Fibroblast of lung (primary cell): ENCODE results near the gene TTC39B. TPM values are rescaled to one million over a fixed set of nuclear protein-coding genes. Genes with fewer than 3 reads are reported as not detected.

Experiments used
- DNase-seq, 2 donors: peaks; one replicate each; pipeline versions ENCODE4 v3.0.0 to v3.0.0-alpha.2; 2010; ENCODE audit warnings: low read depth in 2 of 2
- H2AFZ ChIP-seq: 2 replicates; pipeline ENCODE4 v1.5.1; 2012; ENCODE audit warnings: low read length, control low read depth, inconsistent platforms
- H3K27ac ChIP-seq: 2 replicates; pipeline ENCODE4 v1.5.1; 2011; ENCODE audit warnings: low read length, control low read depth; ENCODE audit not compliant: insufficient read depth
- H3K27me3 ChIP-seq: 2 replicates; pipeline ENCODE4 v1.5.1; 2011; ENCODE audit warnings: mild to moderate bottlenecking, low read length; ENCODE audit not compliant: control insufficient read depth, insufficient read depth
- H3K36me3 ChIP-seq: 2 replicates; pipeline ENCODE4 v1.5.1; 2011; ENCODE audit warnings: low read length; ENCODE audit not compliant: control insufficient read depth, insufficient read depth
- H3K4me1 ChIP-seq: 2 replicates; pipeline ENCODE4 v1.5.1; 2011; ENCODE audit warnings: low read length; ENCODE audit not compliant: control insufficient read depth, insufficient read depth; ENCODE audit errors: extremely low read depth
- H3K4me2 ChIP-seq: 2 replicates; pipeline ENCODE4 v1.5.1; 2011; ENCODE audit warnings: low read length, control low read depth; ENCODE audit not compliant: insufficient read depth; ENCODE audit errors: extremely low read depth
- H3K4me3 ChIP-seq, 4 experiments: fragments of 200-600 bp in 1 of 4; sonication (generic) in 1 of 4; replicated peaks in 1 of 4; 2 replicates each; pipeline ENCODE4 v1.5.1; 2011 to 2016; ENCODE audit warnings: low read length in 4 of 4, low read depth in 3 of 4, mild to moderate bottlenecking in 3 of 4, control low read depth in 2 of 4, inconsistent platforms in 1 of 4, mixed read lengths in 1 of 4; ENCODE audit not compliant: insufficient read depth in 1 of 4; ENCODE audit errors: control extremely low read depth in 1 of 4
- H3K79me2 ChIP-seq: 2 replicates; pipeline ENCODE4 v1.5.1; 2012; ENCODE audit warnings: mild to moderate bottlenecking, low read length, inconsistent platforms; ENCODE audit not compliant: control insufficient read depth, insufficient read depth
- H3K9ac ChIP-seq: 2 replicates; pipeline ENCODE4 v1.5.1; 2011; ENCODE audit warnings: mild to moderate bottlenecking, low read length, control low read depth; ENCODE audit not compliant: insufficient read depth
- H3K9me3 ChIP-seq: 2 replicates; pipeline ENCODE4 v1.5.1; 2012; ENCODE audit warnings: low read depth, low read length; ENCODE audit not compliant: control insufficient read depth, insufficient read depth
- H4K20me1 ChIP-seq: 2 replicates; pipeline ENCODE4 v1.5.1; 2011; ENCODE audit warnings: low read length; ENCODE audit not compliant: control insufficient read depth, insufficient read depth; ENCODE audit errors: extremely low read depth
- EZH2 ChIP-seq: IDR thresholded peaks from 2 replicates; pipeline ENCODE4 v1.5.1; 2012; ENCODE audit warnings: low read length, control low read depth, mild to moderate bottlenecking; ENCODE audit errors: missing control alignments
- polyA plus RNA-seq, 2 donors: library from polyadenylated mRNA; depleted of rRNA in 1 of 2; stranded (reverse) in 1 of 2; unstranded in 1 of 2; fragments of >200 nt; gene quantifications; 2 replicates each; pipeline ENCODE4 v1.2.1, GENCODE V29; 2011 to 2012; ENCODE audit warnings: missing spikeins in 1 of 2
- total RNA-seq: library from RNA; depleted of rRNA; stranded (reverse); fragments of >200 nt; gene quantifications from 2 replicates; pipeline ENCODE4 v1.2.1, GENCODE V29; 2014
- TF ChIP-seq, protein P1 (sequence below), 2 donors: IDR thresholded peaks in 1 of 2; conservative IDR thresholded peaks in 1 of 2; 1 replicate in 1 of 2; 2 replicates in 1 of 2; pipeline ENCODE4 v1.5.1; 2011 to 2012; ENCODE audit warnings: low read length in 2 of 2, control low read depth in 1 of 2, inconsistent platforms in 1 of 2, low read depth in 1 of 2, mild to moderate bottlenecking in 1 of 2

The TTC39B gene
- total and polyA plus RNA-seq, 2 donors (not counting 1 experiment from before 2014, with no cell fraction given) = 6.2 to 16.8 TPM

DNA sequence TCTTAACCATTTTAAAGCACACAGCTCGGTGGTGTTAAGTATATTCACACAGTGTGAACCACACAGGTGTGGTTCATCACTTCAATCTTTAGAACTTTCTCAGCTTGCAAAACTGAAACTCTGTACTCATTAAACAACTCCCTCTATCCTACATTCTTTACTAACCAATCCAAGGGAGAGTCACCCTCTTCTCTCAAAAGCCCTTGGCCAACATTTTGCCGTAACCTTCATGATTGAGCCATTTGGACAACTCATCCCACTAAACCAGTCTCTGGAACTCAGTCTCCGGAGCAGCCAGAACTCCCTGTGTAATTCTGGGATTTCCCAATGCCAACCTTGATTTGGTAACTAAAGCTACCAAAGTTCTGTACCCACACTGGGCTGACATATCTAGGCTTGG, 84.7 kb downstream of the TTC39B start:
- no peaks in the 10 kb centered on the region for H4K20me1 ChIP-seq
- no peaks in the 10 kb centered on the region for H3K36me3 ChIP-seq
- H3K79me2 ChIP-seq = no peaks in the 10 kb centered on the region
- H2AFZ ChIP-seq = no peak overlapping the region
- peaks cover 2% of the 10 kb centered on the region for H3K4me1 ChIP-seq
- TF ChIP-seq, protein P1, sequence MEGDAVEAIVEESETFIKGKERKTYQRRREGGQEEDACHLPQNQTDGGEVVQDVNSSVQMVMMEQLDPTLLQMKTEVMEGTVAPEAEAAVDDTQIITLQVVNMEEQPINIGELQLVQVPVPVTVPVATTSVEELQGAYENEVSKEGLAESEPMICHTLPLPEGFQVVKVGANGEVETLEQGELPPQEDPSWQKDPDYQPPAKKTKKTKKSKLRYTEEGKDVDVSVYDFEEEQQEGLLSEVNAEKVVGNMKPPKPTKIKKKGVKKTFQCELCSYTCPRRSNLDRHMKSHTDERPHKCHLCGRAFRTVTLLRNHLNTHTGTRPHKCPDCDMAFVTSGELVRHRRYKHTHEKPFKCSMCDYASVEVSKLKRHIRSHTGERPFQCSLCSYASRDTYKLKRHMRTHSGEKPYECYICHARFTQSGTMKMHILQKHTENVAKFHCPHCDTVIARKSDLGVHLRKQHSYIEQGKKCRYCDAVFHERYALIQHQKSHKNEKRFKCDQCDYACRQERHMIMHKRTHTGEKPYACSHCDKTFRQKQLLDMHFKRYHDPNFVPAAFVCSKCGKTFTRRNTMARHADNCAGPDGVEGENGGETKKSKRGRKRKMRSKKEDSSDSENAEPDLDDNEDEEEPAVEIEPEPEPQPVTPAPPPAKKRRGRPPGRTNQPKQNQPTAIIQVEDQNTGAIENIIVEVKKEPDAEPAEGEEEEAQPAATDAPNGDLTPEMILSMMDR (conservative IDR thresholded peaks at IDR 0.05 in 1 of 2, IDR thresholded peaks at IDR 0.05 in 1 of 2; ENCODE audit: low read depth in 1 of 2, low read length in 2 of 2) = no peak
- no peak for TF ChIP-seq EZH2
- H3K27ac ChIP-seq = no peak overlapping the region
- no peak overlapping the region for H3K4me3 ChIP-seq
- no peak overlapping the region for H3K4me2 ChIP-seq
- H3K9me3 ChIP-seq = no peaks in the 10 kb centered on the region
- H3K27me3 ChIP-seq = no peaks in the 10 kb centered on the region
- no peak for DNase-seq
- H3K9ac ChIP-seq = no peak overlapping the region

GRCh38 chr9:15221746-15222145, 85.3 kb downstream of the TTC39B start:
- no peak overlapping the region for H3K4me3 ChIP-seq
- no peaks in the 10 kb centered on the region for H3K36me3 ChIP-seq
- H4K20me1 ChIP-seq = no peaks in the 10 kb centered on the region
- no peak overlapping the region for H3K9ac ChIP-seq
- TF ChIP-seq, protein P1 (conservative IDR thresholded peaks at IDR 0.05 in 1 of 2, IDR thresholded peaks at IDR 0.05 in 1 of 2; ENCODE audit: low read depth in 1 of 2, low read length in 2 of 2) = no peak
- TF ChIP-seq EZH2 = no peak
- no peak overlapping the region for H2AFZ ChIP-seq
- no peaks in the 10 kb centered on the region for H3K9me3 ChIP-seq
- no peak overlapping the region for H3K27ac ChIP-seq
- no peaks in the 10 kb centered on the region for H3K79me2 ChIP-seq
- no peaks in the 10 kb centered on the region for H3K27me3 ChIP-seq
- peak in 1 of 2 donors; percentile 52 for DNase-seq
- H3K4me2 ChIP-seq = no peak overlapping the region
- H3K4me1 ChIP-seq = peaks cover 2% of the 10 kb centered on the region

DNA sequence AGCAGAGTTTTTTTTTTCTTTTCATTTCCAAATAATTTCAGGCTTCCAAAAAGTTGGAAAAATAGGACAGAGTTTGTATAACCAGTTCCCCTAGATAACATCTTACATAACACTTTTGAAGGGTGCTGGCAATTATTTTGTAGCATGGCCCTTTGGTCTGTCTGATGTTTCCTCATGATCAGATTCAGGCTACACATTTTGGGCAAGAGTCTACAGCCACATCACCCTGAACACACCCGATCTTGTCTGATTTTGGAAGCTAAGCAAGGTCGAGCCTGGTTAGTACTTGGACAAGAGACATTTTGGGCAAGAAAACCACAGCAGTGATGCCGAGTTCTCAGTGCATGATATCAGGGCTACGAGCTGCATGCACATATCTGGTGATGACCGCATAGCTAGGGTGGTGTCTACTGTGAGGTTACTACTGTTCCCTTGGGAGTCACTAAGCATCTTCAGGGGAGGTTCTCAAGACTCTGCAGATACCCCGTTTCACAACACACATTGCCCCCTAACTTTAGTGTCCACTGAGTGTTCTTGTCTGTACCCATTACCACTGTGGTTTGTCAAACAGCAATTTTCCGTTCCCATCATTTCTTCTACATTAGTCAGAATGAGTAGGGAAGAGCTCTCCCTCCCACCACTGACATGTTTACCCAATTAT, 86.2 kb downstream of the TTC39B start:
- no peak overlapping the region for H3K9ac ChIP-seq
- no peak overlapping the region for H3K27ac ChIP-seq

More for the DNA sequence above, 86.2 kb downstream of the TTC39B start:
- H3K79me2 ChIP-seq = no peaks in the 10 kb centered on the region
- no peak overlapping the region for H3K4me3 ChIP-seq
- no peak overlapping the region for H3K4me2 ChIP-seq
- H2AFZ ChIP-seq = no peak overlapping the region
- H3K4me1 ChIP-seq = peaks cover 2% of the 10 kb centered on the region
- TF ChIP-seq, protein P1 (conservative IDR thresholded peaks at IDR 0.05 in 1 of 2, IDR thresholded peaks at IDR 0.05 in 1 of 2; ENCODE audit: low read depth in 1 of 2, low read length in 2 of 2) = no peak
- no peak for TF ChIP-seq EZH2
- H3K27me3 ChIP-seq = no peaks in the 10 kb centered on the region
- H4K20me1 ChIP-seq = no peaks in the 10 kb centered on the region
- H3K36me3 ChIP-seq = no peaks in the 10 kb centered on the region
- peak; percentile 55 to 69 for DNase-seq
- no peaks in the 10 kb centered on the region for H3K9me3 ChIP-seq
